ENCODE data around the gene NCAPG2.

DNA sequence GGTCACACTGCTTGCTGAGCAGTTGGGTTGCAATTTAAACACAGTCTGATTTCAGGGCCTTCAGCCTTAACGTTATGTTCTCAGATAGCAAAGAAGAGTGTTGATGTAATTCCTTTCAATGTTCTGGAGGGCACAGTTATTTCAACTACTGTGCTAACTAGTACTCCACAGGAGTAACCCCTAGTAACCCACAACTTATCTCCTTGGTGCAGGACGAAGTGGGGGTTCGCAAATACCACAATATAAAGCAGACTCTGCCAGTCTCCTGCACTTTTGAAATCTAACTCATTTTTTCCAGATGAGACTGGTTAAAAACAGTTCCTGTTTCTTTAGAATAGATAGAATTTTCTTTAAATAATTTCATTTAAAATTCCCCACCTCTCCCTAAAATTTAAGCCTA, 47.1 kb upstream of the NCAPG2 start:
- TF ChIP-seq CTCF (IDR thresholded peaks at IDR 0.05) (no peak), POLR2A (IDR thresholded peaks at IDR 0.05) (no peak)
